ENCODE results near the gene CTBP2.

DNA sequence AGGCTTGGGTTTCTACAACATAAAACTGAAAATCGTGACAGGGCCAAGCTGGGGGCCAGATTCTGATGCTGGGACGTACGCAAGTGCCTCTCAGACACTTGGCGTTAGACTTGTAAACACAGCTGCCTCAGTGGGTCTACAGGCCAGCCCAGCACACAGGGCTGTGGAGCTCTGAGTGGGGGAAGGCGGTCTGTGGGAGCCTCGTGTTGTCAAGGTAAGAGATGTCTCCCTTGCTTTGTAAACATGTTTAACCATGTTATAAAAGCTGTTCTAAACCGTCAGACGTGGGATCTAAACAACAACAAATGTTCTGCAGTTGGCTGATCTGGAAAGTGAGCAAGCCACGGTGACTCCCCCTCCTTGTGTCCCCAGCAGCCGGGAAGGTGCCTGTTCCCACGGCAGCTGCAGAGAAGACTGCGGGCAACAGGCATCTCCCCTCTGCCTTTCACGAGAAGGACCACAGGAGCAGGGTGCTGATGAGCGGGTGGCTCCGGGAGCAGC is 150.7 kb downstream of the CTBP2 start:
- TF ChIP-seq, protein P1, sequence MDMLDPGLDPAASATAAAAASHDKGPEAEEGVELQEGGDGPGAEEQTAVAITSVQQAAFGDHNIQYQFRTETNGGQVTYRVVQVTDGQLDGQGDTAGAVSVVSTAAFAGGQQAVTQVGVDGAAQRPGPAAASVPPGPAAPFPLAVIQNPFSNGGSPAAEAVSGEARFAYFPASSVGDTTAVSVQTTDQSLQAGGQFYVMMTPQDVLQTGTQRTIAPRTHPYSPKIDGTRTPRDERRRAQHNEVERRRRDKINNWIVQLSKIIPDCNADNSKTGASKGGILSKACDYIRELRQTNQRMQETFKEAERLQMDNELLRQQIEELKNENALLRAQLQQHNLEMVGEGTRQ (IDR thresholded peaks at IDR 0.05; ENCODE audit: low read depth, low read length) = no peak
- TF ChIP-seq, protein P1 (CRISPR knock-in tag; IDR thresholded peaks at IDR 0.05; ENCODE audit: borderline replicate concordance) = no peak
- TF ChIP-seq, protein P2, sequence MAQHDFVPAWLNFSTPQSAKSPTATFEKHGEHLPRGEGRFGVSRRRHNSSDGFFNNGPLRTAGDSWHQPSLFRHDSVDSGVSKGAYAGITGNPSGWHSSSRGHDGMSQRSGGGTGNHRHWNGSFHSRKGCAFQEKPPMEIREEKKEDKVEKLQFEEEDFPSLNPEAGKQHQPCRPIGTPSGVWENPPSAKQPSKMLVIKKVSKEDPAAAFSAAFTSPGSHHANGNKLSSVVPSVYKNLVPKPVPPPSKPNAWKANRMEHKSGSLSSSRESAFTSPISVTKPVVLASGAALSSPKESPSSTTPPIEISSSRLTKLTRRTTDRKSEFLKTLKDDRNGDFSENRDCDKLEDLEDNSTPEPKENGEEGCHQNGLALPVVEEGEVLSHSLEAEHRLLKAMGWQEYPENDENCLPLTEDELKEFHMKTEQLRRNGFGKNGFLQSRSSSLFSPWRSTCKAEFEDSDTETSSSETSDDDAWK (CRISPR knock-in tag; IDR thresholded peaks at IDR 0.05) = no peak
- TF ChIP-seq BRCA1 (CRISPR knock-in tag; IDR thresholded peaks at IDR 0.05) = no peak
- TF ChIP-seq PHB2 (IDR thresholded peaks at IDR 0.05; ENCODE audit: partially characterized antibody) = no peak
- no peak for TF ChIP-seq KLF13 (CRISPR knock-in tag; IDR thresholded peaks at IDR 0.05)
- no peak for TF ChIP-seq HNRNPUL1 (IDR thresholded peaks at IDR 0.05; ENCODE audit: low read depth, low read length)
- TF ChIP-seq ZNF552 (CRISPR knock-in tag; IDR thresholded peaks at IDR 0.05; ENCODE audit: borderline replicate concordance) = no peak
- TF ChIP-seq, protein P3, sequence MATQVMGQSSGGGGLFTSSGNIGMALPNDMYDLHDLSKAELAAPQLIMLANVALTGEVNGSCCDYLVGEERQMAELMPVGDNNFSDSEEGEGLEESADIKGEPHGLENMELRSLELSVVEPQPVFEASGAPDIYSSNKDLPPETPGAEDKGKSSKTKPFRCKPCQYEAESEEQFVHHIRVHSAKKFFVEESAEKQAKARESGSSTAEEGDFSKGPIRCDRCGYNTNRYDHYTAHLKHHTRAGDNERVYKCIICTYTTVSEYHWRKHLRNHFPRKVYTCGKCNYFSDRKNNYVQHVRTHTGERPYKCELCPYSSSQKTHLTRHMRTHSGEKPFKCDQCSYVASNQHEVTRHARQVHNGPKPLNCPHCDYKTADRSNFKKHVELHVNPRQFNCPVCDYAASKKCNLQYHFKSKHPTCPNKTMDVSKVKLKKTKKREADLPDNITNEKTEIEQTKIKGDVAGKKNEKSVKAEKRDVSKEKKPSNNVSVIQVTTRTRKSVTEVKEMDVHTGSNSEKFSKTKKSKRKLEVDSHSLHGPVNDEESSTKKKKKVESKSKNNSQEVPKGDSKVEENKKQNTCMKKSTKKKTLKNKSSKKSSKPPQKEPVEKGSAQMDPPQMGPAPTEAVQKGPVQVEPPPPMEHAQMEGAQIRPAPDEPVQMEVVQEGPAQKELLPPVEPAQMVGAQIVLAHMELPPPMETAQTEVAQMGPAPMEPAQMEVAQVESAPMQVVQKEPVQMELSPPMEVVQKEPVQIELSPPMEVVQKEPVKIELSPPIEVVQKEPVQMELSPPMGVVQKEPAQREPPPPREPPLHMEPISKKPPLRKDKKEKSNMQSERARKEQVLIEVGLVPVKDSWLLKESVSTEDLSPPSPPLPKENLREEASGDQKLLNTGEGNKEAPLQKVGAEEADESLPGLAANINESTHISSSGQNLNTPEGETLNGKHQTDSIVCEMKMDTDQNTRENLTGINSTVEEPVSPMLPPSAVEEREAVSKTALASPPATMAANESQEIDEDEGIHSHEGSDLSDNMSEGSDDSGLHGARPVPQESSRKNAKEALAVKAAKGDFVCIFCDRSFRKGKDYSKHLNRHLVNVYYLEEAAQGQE (IDR thresholded peaks at IDR 0.05; ENCODE audit: borderline replicate concordance in 1 of 2, low read depth in 1 of 2, low read length in 2 of 2) = no peak
- no peak for TF ChIP-seq ATF1 (CRISPR knock-in tag; IDR thresholded peaks at IDR 0.05)
- TF ChIP-seq ZFX (CRISPR knock-in tag; IDR thresholded peaks at IDR 0.05; ENCODE audit: low read depth) = no peak
- TF ChIP-seq SMARCC2 (IDR thresholded peaks at IDR 0.05) = no peak
- TF ChIP-seq POLR2A (IDR thresholded peaks at IDR 0.05; ENCODE audit: insufficient read depth in 1 of 2, low read depth in 2 of 2, low read length in 2 of 2) = no peak

Measured in HepG2 (cell line).